NCI-H1092 treated with DMSO at 0.1 percent for 48 hours (cell line): Measurements from ENCODE around the gene CELA3B.
"Not testable (repeated sequence)": the region's sequence is repeated elsewhere in the genome, so short reads cannot be mapped to it uniquely, and the experiment has no call there.

Source experiments
- DNase-seq: peaks from one replicate; lab custom pipeline; 2025; lab: John Stamatoyannopoulos, UW

CELA3B gene

DNA sequence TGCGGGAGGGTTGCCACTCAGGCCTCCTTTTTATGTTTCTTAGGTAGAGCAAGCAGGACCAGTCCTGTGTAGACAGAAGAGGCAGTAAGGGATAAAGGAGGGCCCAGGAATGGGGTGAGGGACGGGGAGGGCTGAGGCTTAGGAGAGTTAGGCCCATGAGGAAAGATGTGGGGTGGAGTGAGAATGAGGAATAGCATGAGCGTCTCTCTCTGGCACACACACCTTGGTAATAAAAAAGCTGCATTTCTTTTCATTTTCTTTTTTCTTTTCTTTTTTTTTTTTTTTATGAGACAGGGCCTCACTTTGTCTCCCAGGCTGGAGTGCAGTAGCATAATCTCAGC lies 32.1 kb upstream of the CELA3B start:
- DNase-seq, result no peak

DNA sequence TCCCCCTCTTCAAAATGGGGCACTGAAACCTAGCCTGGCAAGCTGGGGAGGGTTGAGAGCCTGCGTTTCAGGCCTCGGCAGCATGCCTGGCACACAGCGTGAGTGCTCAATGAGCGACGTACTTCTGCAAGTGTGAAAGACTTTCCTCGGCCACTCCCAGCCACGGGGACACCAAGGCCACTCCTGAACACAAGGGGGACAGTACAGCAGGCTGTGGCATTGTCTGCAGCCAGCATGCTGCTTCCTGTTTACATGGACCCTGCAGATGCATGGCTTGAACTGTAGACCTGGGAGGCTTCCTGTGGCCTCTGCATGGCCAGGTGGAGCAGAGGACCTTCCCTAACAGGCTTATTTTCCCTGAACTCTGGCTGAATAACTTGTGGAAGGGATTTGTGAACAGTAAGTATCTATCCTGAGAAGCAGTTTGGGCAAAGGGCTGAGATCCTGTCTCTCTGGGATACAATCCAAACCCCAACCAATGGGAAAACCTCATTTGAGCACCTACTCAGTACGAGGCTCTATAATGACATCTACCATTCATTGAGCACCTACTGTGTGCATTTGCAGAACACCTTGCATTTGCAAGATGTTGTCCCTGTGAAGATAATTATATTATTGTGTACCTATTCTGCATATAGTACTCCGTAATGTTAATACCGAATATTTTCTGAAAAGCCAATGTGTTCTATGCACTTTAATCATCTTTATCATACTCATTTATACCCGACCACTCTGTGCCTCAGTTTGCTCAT lies 29.8 kb upstream of the CELA3B start:
- no peak for DNase-seq

DNA sequence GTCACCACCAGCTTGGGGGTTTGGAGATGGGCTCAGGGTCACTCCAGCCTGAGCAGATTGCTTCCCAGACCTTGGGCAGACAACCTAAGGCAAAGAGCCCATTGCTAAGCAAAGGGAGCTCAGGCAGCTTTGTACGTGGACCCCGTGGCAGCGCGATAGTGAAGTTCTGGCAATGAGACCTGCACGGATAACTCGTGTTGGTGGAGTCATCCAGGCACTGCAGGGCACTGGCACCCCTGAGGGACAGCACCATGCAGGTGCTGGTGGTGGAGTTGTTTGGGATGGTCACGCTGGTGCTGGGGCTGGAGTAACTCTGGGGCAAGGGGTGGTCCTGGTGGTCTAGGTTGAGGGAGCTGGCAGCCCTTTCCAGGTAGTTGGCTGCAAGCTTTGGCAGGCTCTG lies 26.1 kb upstream of the CELA3B start:
- no peak for DNase-seq

DNA sequence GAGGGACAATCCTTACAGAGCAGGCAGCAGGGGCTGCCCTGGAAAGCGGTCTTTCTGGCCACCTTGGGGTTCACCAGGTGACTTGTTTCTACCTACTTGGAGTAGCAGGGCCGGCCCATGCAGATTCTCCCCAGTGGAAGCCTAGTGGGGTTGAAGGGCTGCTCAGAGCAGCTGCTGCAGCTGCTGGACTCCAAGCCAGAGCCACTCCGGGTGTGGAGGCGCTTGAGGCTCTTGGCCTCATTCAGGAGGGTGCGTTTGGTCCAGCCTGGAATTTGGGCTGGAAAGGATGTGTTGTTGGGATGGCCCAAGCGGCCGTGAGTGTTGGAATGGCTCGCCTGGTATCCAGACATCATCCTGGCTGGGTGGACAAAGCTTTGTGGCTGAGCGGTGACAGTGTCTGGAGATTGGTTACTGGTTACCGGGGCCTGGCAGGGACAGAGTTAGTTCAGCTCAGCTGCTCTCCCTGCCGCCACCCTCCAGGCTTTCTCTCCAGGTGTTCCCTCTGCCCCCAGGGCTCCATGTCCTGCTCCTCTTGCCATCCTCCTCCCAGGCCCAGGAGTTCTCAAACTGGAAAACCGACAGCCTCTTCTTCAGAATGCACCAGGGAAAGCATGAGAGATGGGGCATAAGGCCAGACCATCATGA lies 25.5 kb upstream of the CELA3B start:
- DNase-seq, result no peak

DNA sequence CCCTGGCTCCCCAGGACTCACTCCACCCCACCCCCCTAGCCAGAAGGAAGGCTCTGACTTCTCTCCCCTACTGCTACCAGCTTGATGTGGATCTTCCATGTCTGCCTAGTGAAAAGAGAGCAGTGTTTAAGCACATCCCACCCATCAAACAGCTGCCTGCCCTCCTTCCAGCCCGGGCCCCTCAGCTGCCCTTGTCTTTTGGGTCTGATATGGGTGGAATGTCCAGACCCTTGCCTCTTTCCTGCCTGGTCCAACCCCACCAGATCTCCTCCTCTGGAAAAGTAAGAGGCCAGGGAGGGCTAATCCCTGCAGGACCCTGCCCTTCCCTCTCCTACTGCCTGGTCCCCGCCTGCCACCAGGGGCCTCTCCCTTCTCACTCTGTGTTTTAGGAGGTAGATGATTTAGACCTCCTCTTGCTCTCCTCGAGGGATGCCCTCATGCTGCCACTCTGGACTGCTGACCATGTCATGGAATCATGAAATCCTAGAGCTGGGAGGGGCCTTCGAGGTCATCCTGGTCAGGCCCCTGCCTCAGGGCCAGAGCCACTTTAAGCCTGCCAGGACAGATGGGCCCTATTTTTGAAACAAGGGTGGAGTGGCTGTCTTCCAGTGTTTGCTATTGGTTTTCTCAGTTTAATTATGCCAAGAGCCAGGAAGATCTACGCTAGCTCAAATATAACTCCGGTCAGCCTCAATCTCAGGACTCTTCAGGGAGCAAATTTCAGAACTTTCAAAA lies 23.9 kb upstream of the CELA3B start:
- DNase-seq, result no peak

DNA sequence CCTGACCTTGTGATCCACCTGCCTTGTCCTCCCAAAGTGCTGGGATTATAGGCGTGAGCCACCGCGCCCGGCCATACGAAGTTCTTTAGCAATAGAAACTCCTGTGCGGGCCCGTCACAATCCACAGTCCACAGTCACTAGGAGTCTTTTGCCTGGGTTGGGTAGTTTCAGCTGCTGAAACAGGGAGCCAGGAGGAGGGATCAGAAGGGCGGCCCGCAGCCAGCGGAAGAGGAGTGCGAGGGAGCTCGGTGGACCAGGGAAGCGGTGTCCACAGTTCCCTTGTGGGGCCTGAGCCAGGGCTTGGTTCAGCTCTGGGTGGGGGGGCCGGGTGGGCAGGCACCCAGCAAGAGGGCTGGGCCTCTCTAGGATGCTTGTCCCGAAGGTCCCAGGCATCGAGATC lies 21.8 kb upstream of the CELA3B start:
- no peak for DNase-seq

DNA sequence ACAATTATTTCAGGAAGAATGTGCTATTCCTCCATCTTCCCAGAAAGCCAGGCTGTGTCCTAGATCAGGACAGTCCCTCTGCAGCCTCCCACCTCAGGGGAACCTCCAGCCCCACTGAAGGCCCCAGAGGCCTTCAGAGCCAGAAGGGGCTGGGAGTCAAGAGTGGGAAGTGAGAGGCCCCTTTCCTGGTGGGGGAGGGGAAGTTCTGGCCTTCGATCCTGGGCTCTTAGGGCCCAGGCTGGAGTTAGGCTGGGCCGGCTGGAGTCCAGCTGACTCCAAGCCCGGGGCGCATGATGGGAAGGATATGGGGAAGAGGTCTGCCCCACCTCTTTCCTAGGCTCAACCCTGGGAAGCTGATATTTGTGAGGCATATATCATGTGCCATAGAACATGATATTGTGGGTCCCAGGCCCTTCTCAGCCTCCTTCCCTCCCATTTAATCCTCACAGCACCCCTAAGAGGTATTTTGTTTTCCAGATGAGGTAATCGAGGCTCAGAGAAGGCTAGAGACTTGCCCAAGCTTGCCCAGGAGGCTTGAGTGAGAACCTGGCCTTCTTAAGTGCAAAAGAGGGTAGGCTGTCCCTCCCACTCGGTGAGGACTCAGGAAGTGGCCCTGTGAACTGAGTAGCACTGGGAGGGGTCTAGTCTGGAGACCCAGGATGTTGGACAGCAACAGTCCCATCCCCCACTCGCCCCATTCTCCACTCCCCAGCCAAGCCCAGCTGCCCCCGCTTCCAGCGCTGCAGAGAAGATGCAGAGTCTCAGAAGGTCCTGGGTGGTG lies 21.1 kb upstream of the CELA3B start:
- no peak for DNase-seq

DNA sequence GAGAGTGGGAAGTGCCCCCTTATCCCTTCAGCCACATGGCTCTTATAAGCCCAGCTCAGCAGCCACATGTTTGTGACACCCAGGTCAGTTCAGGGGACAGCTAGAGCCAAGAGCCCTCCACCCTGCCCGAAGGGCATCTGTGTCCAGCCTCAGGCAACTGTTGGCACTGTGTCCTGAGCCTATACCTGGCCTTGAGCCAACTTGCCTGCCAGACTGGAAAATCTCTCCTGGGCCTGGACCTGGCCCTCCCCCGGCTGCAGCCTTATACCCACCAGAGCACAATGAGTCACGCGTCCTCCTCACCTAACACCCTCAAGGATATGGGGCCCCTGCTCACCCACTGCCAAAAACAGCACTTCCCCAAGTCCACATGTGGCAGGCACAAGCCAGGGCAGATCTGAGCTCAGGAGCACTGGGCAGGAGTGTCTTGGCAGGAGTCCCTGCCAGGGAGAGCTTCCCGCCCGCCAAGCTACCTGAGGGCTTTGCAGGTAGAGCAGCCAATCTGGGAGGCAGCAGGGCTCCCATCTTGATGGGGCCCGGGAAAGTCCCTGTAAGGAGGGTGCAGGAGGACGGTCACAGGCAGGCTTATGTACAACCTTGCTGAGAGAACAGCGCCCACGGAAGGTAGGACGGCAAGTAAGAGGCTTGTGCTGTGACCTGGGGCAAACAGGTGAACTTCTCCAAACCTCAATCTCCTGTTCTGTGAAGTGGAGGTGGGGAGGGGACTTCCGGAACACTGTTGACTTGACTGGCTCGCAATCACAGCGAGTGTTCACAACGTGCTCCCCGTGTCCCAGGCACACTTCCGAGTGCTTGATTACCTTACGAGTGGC lies 19.9 kb upstream of the CELA3B start:
- peak; percentile 50 for DNase-seq

DNA sequence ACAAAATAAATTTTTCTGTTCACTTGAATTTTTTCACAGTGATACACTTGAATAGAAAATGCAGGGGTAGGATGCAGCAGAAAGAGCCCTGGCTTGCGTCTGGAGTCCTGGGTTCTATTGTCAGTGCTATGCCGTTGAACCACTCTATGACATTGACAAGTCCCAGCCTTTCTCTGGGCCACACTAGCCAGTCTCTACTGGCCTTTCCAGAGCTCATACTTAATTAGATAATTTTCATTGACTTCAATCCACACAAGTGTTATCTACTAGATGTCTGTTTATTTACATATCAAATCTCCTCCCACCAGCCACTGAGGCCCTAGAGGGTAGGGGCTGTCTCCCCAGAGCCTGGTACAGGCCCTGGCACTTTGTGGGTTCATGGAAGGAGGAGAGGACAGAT lies 15.5 kb upstream of the CELA3B start:
- DNase-seq, result no peak

DNA sequence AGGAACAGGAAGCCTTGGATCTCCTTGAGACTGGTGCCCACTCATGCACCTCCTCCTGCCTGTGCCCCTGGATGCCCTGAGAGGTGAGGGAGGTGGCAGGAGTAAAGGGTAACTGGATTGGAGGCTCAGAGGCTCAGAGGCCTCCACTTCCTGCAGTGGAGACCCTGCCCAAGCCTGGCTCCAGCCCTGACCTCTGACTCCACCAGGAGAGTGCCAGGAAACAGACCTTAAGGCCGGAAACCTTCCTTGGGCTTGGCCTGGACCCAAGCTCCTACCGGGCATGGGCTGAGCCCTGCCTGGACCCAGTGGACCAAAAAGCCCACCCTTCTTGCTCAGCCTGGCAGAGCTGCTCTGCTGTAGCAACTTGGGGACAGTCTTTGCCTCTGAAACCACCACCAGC lies 15.0 kb upstream of the CELA3B start:
- no peak for DNase-seq

DNA sequence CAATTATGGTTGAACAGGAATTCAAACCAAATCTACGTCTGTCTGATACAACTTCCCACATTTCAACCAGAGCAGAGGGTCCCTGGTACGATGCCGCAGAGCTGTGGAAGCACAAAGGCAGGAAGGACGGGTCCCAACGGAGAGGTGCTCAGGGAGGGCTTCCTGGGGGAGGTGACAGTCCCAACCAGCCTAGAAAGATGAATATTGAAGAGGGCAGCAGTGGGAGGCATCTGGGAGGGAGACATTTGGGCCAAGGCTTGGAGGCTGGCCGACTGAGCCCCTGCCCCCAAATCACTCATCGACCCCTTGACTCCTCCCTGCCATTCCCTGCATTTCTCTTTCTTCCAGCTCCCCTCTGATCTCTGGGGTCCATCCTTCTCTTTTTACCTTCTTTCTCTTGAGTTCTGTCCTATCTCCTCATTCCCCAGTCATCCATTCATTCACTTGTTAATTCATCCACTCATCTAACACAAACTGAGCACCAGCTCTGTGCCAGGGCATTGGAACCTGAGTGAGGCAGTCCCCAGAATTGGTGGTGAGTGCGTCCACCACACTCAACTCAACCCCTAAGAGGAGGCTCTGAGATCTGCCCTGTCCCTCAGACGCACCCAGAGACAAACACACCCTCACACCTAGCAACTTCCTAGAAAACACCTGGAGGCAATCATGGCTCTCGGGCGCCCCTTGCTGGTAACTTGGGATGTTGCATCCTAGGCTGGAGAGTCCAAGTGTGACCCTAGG lies 13.2 kb upstream of the CELA3B start:
- DNase-seq, result peak; percentile 63

DNA sequence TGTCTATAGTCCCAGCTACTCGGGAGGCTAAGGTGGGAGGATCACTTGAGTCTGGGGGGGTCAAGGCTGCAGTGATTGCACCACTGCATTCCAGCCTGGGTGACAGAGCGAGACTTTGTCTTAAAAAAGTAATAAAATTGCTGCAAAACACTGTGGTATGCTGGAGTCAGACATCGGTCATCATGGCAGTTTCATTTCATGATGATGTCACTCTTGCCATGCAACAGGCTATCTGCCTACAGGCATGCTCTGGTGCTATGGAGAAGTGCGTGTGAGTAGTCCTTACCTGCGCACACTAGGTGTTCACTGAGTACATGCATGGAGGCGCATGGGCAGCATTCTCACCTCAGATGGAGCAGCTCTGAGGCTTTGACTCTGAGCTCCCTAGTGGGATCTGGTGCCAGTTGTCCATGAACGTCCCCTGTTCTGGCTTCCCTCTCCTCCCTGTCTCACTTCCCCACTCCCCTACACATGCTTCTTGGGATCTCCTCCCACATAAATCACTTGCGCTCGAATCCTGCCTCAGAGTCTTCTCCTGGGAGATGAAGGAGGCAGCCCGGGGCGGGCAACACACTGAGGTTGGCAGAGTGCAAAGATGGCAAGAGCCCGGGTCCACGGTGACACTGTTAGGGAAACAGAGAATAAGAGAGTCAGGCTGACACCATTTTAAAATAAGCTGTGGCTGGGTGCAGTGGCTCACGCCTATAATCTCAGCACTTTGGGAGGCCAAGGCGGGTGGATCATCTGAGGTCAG lies 10.4 kb upstream of the CELA3B start:
- no peak for DNase-seq

DNA sequence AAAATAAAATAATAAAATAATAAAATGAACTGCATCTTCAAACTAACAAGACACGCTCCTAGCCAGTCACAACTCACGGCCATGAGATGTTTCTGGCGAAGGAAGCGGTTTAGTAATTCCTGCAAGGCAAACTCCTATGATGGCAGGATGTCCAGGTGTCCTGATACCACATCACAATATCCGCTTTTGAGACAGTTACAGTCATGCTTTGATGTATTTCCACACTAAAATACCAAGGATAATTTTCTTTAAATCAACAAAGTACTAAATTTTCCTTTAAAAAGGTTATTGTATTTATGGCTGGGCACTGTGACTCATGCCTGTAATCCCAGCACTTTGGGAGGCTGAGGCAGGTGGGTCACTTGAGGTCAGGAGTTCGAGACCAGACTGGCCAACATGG lies 9.6 kb upstream of the CELA3B start:
- not testable (repeated sequence) for DNase-seq

DNA sequence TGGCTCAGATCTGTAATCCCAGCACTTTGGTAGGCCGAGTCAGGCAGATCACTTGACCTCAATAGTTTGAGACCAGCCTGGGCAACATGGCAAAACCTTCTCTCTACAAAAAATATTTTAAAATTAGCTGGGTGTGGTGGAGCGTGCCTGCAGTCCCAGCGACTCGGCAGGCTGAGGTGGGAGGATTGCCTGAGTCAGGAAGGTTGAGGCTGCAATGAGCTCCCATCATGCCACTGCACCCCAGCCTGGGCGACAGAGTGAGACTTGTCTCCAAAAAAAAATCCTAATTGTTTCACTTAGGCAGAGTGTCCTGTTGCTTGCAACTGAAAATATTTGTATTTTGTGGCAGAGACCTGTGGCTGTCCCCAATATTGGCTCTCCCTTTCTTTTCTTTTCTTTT lies 7.8 kb upstream of the CELA3B start:
- not testable (repeated sequence) for DNase-seq

DNA sequence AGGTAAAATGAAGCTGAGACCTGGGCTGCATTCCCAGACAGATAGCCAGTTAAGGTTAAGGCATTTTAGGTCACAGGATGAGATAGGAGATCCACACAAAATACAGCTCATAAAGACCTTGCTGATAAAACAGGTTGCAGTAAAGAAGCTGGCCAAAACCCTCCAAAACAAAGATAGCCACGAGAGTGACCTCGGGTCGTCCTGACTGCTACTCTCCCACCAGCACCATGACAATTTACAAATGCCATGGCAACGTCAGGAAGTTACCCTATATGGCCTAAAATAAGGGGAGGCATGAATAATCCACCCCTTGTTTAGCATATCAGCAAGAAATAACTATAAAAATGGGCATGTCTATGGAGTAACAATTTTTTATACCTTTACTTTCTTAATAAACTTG lies 6.3 kb upstream of the CELA3B start:
- not testable (repeated sequence) for DNase-seq

DNA sequence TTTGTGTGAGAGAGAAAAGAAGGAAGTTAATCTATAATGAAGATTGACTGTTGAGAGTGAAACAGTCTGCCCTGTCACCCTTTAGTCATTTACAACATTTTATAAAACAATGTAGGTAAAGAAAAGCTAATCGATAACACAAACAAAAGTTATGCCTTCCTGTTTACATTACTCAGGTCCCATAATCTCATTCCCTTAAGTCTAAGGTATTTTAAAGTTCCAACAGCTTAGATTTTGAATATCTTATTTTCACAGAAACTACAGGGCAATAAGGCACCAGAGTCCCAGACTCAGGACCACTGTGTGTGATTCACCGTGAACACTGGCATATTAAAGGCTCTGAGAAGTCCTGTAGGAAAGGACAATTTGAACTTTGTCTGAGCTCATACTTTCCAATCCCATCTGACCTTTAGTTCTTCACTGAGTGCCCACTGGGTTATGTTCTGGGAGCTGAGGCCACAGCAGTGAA lies 3.8 kb upstream of the CELA3B start:
- not testable (repeated sequence) for DNase-seq

DNA sequence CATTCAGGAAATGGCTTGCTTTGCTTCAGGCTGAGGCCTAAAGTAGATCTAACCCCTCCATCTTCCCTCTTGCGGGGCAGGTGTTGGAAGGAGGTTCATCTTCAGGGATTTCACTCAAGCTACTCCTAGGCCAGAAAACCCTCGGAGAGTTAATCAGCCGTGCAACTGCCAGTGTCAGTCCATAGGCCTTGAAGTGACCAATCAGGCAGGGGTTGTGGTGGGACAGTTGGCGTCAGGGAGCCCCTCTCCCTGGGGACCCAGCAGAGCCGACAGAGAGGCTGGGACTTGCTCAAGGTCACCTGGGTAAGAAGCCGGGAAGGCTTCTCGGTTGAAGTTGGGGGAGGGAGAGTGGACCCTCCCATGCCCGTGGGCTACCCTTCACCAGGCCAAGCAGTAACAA lies 2.9 kb upstream of the CELA3B start:
- DNase-seq, result not testable (repeated sequence)

DNA sequence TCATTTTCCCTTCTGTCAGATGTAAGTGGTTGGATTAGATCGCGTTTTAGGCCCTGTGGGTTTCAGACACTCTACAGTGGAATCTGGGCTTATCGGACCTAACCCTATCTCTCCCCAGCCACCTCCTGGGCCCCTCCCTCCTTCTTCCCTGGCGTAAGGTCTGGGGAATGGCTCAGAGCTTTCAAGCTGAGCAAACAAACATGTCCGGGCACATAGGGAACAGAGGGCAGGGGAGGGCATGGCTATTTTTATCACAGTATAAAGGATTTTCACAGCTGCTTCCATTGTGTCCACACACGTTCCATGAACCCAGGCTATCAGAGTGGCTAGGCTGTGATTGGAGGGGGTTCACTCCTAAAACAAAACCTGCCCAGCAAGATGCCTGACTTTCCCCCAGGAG lies 2.1 kb upstream of the CELA3B start:
- DNase-seq, result peak; percentile 21

DNA sequence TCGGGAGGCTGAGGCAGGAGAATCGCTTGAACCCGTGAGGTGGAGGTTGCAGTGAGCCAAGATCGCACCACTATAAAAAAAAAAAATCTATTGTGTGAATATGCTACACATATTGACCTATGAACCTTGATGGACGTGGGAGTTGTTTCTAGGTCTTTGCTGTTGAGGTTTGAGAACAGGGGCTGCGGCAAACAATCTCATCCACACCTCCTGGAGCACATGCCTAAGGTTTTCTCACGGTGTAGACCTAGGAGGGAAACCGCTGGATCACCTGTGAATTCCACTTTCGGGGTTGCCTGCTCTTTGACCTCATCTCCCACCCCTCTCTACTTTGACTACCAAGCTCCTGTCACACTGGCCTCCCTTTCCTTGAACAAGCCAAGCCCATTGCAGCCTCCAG lies 1.5 kb upstream of the CELA3B start:
- DNase-seq, result not testable (repeated sequence)

DNA sequence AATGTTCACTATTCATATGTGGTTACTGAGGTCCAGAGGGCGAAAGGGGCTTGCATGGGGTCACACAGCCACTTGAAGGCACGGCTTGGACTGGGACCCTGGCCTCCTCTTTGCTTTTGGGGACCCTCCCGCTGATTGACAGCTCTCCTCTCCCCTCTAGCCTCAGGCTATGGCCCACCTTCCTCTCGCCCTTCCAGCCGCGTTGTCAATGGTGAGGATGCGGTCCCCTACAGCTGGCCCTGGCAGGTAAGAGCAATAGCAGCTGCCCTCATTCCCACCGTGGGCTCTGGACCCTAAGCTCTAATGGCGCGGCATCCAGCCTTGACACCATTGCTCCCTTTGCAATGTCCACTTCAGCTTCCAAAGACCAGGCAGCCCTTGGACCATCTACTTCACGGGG lies 1.4 kb downstream of the CELA3B start:
- not testable (repeated sequence) for DNase-seq
